ENCODE data around the gene EEA1.
A peak's percentile ranks its signal among the peaks of the same experiment; 100 is the strongest.

EEA1 gene

GRCh38 chr12:92928962-92929915 is at the start of gene EEA1:
Gene EEA1 (minus strand): TSS chr12:92929295. CDS start chr12:92929066, 229 bp downstream.
- Histone ChIP-seq H3K4me3 (ENCODE audit: low read depth, low read length) (peak within 1 kb of the TSS; percentile 68), H3K9me3 (ENCODE audit: control insufficient read depth, insufficient read depth, low read depth, low read length) (no peaks in the 10 kb centered on the region), H3K4me1 (ENCODE audit: control insufficient read depth, insufficient read depth, low read length) (peaks cover 11% of the 10 kb centered on the region; the same call in 1 of the 2 replicates), H3K27ac (ENCODE audit: extremely low read depth, low read depth, low read length) (peak within 1 kb of the TSS; percentile 68), H3K36me3 (ENCODE audit: control insufficient read depth in 2 of 2, insufficient read depth in 1 of 2, low read length in 2 of 2) (no peaks in the 10 kb centered on the region)
- ChIA-PET POLR2A (interaction anchor here (1.0 to 1.7 kb wide), 5 partner anchors 14 to 57 kb away, joined by 3 to 10 read pairs (median 4); no protein-coding TSS in a partner anchor), CTCF (interaction anchor here (0.5 to 0.9 kb wide), 5 partner anchors 26 to 837 kb away, joined by 3 to 5 read pairs (median 4); no protein-coding TSS in a partner anchor)
- peak; percentile 58; the same call in 1 of the 2 replicates for TF ChIP-seq PRDM4 (tag by site-specific recombination; IDR thresholded peaks at IDR 0.05)
- TF ChIP-seq ZNF398 (tag by site-specific recombination; IDR thresholded peaks at IDR 0.05), result no peak
- TF ChIP-seq SETDB1 (IDR thresholded peaks at IDR 0.05; ENCODE audit: insufficient read length, low read length), result peak; percentile 54
- TF ChIP-seq WT1 (tag by site-specific recombination; IDR thresholded peaks at IDR 0.05), result peak; percentile 72
- no peak for TF ChIP-seq AEBP2 (tag by site-specific recombination; IDR thresholded peaks at IDR 0.05; ENCODE audit: borderline replicate concordance)
- peak; percentile 50 for TF ChIP-seq PRDM10 (tag by site-specific recombination; IDR thresholded peaks at IDR 0.05)
- TF ChIP-seq GLIS1 (tag by site-specific recombination; IDR thresholded peaks at IDR 0.05), result peak; percentile 91
- TF ChIP-seq GLI4 (tag by site-specific recombination; IDR thresholded peaks at IDR 0.05), result no peak; the same call in 1 of the 2 replicates
- TF ChIP-seq ZNF670 (tag by site-specific recombination; IDR thresholded peaks at IDR 0.05; ENCODE audit: low read depth), result no peak
- no peak for TF ChIP-seq ZNF404 (tag by site-specific recombination; IDR thresholded peaks at IDR 0.05)
- TF ChIP-seq ZNF768 (tag by site-specific recombination; IDR thresholded peaks at IDR 0.05), result no peak; the same call in 1 of the 2 replicates
- TF ChIP-seq ZNF558 (tag by site-specific recombination; IDR thresholded peaks at IDR 0.05), result no peak
- TF ChIP-seq ZNF623 (tag by site-specific recombination; IDR thresholded peaks at IDR 0.05), result no peak
- no peak for TF ChIP-seq ZNF426 (tag by site-specific recombination; IDR thresholded peaks at IDR 0.05)
- peak; percentile 97 for TF ChIP-seq ZBTB26 (tag by site-specific recombination; optimal IDR thresholded peaks at IDR 0.05)
- TF ChIP-seq SCRT1 (tag by site-specific recombination; IDR thresholded peaks at IDR 0.05; ENCODE audit: borderline replicate concordance), result no peak
- TF ChIP-seq ZNF423 (tag by site-specific recombination; IDR thresholded peaks at IDR 0.05), result peak; percentile 45; the same call in 1 of the 2 replicates
- no peak for TF ChIP-seq ZNF19 (tag by site-specific recombination; IDR thresholded peaks at IDR 0.05; ENCODE audit: low read depth)
- TF ChIP-seq REPIN1 (tag by site-specific recombination; IDR thresholded peaks at IDR 0.05; ENCODE audit: low read depth), result 0 out of 2 replicates have a peak, but pooled peaks have one; percentile 28
- no peak for TF ChIP-seq ZNF530 (tag by site-specific recombination; IDR thresholded peaks at IDR 0.05; ENCODE audit: low read depth)
- no peak for TF ChIP-seq ZNF37A (tag by site-specific recombination; IDR thresholded peaks at IDR 0.05)
- TF ChIP-seq CTCF (tag by site-specific recombination; IDR thresholded peaks at IDR 0.05), result peak; percentile 56
- TF ChIP-seq ZFP3 (tag by site-specific recombination; IDR thresholded peaks at IDR 0.05; ENCODE audit: low read depth), result no peak

All from HEK293 (cell line).